ENCODE results near the gene CTNNBIP1.

GRCh38 chr1:9883585-9884449 is 26.3 kb downstream of the CTNNBIP1 start:
- no peak for TF ChIP-seq CTCF (conservative IDR thresholded peaks at IDR 0.05; ENCODE audit: low read depth, low read length)
- no peak for TF ChIP-seq EZH2 (IDR thresholded peaks at IDR 0.05; ENCODE audit: borderline replicate concordance, low read depth, low read length, poor library complexity, severe bottlenecking)

Measured in A673 (cell line).